GM20000 (cell line): ENCODE data around the gene GIT2.
"Not testable (repeated sequence)": the region's sequence is repeated elsewhere in the genome, so short reads cannot be mapped to it uniquely, and the experiment has no call there.

Experiments
- DNase-seq: peaks from one replicate; pipeline ENCODE4 v3.0.0; 2012; ENCODE audit warnings: low spot score
- CTCF ChIP-seq: IDR thresholded peaks from 2 replicates; pipeline ENCODE4 v1.5.1; 2012; ENCODE audit warnings: mild to moderate bottlenecking, control low read depth; ENCODE audit errors: extremely low read depth, missing control alignments

Gene GIT2

GRCh38 chr12:110012137-110012536, 16.0 kb upstream of the GIT2 start:
- DNase-seq, result no peak
- TF ChIP-seq CTCF, result no peak

GRCh38 chr12:110010853-110011723, 14.9 kb upstream of the GIT2 start:
- no peak for DNase-seq
- TF ChIP-seq CTCF, result no peak

GRCh38 chr12:110008681-110009398, 12.7 kb upstream of the GIT2 start:
- not testable (repeated sequence) for DNase-seq

- no peak for TF ChIP-seq CTCF
- no peak for DNase-seq
These were observed 11.7 kb upstream of the GIT2 start for GRCh38 chr12:110007881-110008280.

- TF ChIP-seq CTCF, result no peak
- DNase-seq, result no peak
These were observed 9.9 kb upstream of the GIT2 start for GRCh38 chr12:110006115-110006514.

- TF ChIP-seq CTCF, result no peak
- DNase-seq, result no peak
These were observed 9.3 kb upstream of the GIT2 start for GRCh38 chr12:110005319-110005973.

- no peak for TF ChIP-seq CTCF
- peak; percentile 70 for DNase-seq
These were observed 8.4 kb upstream of the GIT2 start for GRCh38 chr12:110004598-110004997.
